Measurements from ENCODE around the gene NDUFA13.

Gene NDUFA13

DNA sequence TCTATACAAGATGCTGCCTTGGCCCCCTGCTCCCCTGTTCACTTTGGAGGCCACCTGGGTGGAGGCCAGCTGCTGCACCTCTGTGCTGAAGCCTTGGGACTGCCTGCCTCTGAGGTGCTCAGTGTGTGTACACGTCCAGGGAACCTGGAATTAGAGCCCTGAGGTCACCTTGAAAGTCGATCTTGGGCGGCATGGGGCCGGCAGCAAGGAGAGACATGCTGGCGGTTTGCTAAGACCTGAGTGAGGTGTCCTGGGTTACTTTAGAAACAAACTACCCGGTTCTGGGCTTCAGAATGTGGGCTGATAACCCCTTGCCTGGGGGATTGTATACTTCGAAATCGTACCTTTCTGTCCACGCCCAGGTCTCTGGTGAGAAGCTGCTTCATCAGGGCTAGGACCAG is 26.2 kb upstream of the NDUFA13 start:
- no peak for DNase-seq

DNA sequence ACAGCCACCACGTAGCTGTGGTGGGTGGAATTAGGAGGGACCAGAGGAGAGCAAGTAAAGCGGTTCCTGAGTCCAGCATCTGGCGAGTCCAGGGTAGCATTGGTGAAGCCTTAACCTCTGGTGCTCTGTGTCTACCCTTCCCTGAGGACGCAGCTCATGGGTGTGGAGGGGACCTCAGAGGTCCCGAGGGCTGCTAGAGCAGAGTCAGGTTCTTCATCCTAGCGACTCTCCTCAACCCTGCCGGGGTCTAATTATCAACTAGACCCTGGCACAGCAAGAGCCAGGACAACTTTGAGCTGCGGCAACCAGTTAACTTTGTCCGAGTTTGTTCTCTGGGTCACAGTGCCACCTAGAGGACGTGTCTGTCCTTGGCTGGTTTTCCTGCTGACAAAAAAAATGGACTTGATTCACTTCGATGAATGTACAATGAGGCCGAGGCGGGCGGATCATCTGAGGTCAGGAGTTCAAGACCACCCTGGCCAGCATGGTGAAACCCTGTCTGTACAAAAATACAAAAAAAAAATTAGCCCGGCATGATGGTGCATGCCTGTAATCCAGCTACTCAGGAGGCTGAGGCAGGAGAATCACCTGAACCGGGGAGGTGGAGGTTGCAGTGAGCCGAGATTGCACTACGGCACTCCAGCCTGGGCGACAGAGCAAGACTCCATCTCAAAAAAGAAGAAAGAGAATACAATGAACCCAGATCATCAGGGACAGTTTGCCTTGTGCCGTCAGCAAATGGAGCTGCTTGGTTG is 25.6 kb upstream of the NDUFA13 start:
- DNase-seq: peak; percentile 60 to 67

- no peak for DNase-seq
Measured at GRCh38 chr19:19491321-19492025, 24.6 kb upstream of the NDUFA13 start.

DNA sequence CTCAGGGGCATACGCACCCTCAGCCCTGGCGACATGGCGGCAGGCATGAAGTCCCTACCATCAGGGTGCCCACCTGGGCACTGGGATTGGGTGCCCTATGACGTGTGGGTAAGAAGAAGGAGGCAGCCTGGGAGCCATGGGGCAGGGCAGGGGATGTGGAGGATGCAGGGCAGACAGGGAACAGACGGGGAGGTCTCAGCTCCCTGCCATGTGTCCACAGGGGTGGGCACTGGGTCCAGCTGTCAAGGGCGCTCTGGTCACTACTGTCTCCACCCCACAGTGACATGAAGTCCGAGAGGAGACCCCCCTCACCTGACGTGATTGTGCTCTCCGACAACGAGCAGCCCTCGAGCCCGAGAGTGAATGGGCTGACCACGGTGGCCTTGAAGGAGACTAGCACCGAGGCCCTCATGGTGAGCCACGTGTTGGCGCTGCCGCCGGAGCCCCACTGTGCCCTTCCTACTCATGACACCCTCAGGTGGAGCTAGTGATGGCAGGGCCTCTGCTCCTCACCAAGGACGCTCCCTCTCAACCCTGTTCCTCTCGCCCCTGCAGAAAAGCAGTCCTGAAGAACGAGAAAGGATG is 23.9 kb upstream of the NDUFA13 start:
- DNase-seq: no peak

DNA sequence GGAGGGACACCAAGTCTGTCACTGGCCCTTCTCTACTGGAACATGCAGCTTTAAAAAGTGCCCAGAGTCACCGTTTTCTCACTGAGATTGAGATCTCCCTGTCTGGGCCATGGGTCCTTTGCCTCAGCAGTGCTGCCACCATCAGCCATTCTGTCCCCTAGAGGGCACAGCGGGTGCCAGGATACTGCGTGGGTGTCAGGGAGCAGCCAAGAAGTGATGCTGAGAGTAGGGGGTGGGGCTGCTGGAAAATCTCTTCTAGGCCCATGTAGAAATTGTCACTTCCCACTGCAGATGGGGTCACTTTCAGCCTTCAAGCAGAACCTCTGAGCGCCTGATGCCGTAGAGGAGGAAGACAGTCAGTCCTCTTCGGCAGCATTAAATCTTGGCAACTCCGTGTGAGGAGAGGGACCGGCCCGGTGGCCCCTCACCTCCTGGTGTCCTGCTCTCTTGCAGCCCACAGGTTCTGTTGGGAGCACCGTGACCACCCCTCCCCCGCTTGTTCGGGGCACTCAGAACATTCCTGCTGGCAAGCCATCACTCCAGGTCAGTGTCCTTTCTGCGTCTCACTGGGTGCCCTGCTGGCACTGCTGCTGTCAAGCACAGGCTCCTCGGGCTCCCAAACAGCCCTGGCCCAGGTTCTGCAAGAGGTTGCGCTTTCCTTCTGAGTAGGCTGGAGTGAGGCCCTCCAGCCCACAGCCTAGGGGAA is 22.0 kb upstream of the NDUFA13 start:
- DNase-seq: no peak

GRCh38 chr19:19495614-19496603 is 20.1 kb upstream of the NDUFA13 start:
- DNase-seq: no peak

DNA sequence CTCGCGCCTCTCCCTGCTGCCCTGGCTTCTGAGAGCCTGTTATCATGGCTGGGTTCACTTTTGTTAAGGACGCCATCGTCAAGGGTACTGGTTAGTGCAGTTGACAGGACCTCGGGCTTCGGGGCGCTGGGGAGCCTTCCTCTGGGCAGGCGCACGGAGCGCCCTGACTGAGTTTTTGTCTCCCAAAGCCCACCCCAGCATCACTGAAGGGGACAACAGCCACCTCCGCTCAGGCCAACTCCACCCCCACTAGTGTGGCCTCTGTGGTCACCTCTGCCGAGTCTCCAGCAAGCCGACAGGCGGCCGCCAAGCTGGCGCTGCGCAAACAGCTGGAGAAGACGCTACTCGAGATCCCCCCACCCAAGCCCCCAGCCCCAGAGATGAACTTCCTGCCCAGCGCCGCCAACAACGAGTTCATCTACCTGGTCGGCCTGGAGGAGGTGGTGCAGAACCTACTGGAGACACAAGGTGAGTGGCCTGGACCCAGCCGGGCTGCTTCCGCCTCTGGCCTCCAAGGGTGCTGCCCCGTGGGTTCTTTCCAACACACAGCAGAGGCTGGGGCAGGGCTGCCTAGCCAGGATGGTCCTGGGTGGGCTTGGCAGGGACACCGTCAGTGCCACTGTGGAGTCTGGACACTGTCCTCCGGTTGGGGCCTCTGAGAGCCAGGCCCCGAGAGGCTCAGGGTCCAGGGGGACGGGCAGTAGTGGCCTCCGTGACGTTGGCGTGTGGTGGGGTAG is 17.6 kb upstream of the NDUFA13 start:
- no peak for DNase-seq

- DNase-seq: no peak
Measured at GRCh38 chr19:19499272-19499995, 16.6 kb upstream of the NDUFA13 start.

DNA sequence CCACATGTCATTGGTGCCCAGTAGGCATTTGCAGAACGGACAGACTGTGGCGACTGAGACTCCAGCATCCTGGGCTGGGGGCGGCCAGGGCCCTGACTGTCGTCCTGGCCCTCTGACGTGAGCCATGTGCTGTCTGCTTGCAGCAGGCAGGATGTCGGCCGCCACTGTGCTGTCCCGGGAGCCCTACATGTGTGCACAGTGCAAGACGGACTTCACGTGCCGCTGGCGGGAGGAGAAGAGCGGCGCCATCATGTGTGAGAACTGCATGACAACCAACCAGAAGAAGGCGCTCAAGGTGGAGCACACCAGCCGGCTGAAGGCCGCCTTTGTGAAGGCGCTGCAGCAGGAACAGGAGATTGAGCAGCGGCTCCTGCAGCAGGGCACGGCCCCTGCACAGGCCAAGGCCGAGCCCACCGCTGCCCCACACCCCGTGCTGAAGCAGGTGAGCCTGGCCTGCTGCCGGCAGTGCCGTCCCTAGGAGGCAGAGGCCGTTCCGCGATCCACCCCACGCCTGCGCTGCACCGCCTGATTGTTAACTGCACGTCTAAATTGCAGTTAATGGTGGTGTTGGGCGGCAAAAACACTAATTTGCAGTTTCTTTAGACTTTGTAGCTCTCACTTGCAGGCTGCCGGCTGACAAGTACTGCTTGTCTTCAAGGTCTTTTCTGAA is 14.9 kb upstream of the NDUFA13 start:
- DNase-seq: no peak

DNA sequence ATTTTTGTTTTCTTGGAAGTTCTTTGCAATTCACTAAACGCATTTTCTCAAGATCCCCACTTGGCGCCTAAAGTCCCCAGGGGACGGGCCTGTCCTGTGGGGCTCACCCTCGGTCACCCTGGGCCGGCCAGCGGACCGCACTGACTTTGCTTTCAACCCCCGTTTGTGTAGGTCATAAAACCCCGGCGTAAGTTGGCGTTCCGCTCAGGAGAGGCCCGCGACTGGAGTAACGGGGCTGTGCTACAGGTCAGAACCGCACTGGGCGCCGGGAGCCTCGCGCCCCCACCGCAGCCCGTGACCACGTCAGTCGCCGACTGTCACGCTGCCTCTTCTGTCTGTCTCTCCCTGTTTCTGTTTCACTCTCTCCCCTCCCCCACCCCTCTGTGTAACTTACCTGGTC is 14.2 kb upstream of the NDUFA13 start:
- no peak for DNase-seq

- no peak for DNase-seq
Measured at GRCh38 chr19:19502281-19502680, 13.7 kb upstream of the NDUFA13 start.

GRCh38 chr19:19502808-19503602 is 13.0 kb upstream of the NDUFA13 start:
- DNase-seq: no peak

DNA sequence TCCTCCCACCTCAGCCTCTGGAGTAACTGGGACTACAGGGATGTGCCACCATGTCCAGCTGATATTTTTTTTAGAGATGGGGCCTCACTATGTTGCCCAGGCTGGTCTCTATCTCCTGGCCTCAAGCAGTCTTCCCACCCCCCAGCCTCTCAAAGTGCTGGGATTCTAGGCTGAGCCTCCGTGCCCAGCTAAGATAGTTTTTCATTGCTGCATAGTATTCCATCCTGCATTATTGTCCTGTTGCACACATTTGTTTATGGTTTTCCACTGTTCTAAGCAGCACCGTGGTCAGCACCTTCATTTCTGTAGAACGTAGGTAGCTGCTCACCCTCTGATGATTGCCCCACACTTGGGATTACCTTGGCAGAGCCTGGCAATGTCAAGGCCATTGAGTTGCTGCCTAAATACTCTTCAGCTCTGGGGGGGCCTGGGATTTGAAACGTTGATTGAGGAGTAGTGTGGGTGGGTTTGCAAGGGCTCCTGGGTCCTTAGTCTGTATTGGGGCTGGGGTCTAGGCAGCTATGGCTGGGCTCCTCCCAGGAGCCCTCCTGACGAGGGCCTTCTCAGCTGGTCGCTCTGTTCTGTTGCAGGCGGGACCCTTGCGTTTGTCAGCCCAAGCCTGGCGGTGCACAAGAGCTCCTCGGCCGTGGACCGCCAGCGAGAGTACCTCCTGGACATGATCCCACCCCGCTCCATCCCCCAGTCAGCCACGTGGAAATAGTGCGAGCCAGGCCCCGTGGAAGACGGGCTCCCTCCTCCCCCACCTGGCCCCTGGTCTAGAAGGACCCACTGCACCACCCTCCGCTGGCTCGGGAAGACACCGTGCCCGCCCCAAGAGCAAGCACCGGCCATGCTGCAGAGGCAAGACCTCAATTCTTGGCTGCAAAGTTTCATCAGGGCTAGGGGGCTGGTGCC is 11.0 kb upstream of the NDUFA13 start:
- DNase-seq: no peak

GRCh38 chr19:19505669-19506326 is 10.2 kb upstream of the NDUFA13 start:
- no peak for DNase-seq

DNA sequence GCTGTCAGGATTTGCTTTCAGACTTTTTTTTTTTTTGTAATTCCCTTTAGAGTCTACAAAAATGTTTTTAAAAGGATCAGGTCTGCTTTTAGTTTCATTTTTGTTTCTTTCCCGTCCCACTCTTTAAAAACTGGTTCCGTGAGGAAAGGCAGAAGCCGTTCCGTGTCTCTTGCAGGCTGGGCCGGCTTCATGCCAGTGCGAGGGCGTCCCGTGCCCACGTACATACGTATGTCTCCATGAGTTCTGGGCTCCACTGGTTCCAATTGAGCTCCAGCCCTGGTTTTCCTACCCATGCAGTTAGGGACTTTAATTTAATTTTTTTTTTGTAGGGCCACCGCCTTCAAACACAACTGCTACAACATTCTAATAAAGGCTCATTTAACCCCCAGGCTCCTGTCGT is 9.4 kb upstream of the NDUFA13 start:
- DNase-seq: no peak

DNA sequence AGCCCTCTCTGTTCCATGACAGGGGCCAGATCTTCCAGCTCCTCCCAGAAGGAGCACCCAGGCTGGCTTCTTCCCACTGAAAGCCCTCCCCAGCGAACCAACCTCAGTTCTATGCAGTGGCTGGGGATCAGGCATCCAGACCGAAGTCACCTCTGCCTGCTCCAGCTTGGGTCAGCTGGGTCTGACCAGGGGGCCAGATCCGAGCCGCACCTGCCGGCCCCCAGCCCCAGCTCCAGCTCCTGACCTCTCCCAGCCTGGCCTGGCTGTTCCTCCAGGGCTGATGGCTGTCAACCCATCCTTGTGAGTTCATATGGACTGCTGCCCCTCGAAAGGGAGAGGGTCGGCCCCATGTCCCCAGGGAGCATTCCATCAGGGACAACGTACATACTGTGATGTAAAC is 8.7 kb upstream of the NDUFA13 start:
- DNase-seq: no peak

GRCh38 chr19:19508217-19508616 is 7.8 kb upstream of the NDUFA13 start:
- no peak for DNase-seq

GRCh38 chr19:19510432-19510831 is 5.6 kb upstream of the NDUFA13 start:
- no peak for DNase-seq
